Measurements from ENCODE around the gene SUGP2. TPM values are rescaled to one million over a fixed set of nuclear protein-coding genes. Genes with fewer than 3 reads are reported as not detected.

The SUGP2 gene
- total RNA-seq, 1 donor from 2014 or later, result 24.8 TPM

- TF ChIP-seq CTCF (conservative IDR thresholded peaks at IDR 0.05; ENCODE audit: low read depth, low read length), result no peak
- DNase-seq (ENCODE audit: low read depth), result no peak
- H3K4me3 ChIP-seq (ENCODE audit: low read depth, low read length), result no peak overlapping the region
These were observed 45.9 kb downstream of the SUGP2 start for GRCh38 chr19:18987456-18987855.

GRCh38 chr19:18985257-18985656 is 48.1 kb downstream of the SUGP2 start:
- no peak overlapping the region for H3K4me3 ChIP-seq (ENCODE audit: low read depth, low read length)
- DNase-seq (ENCODE audit: low read depth), result no peak
- TF ChIP-seq CTCF (conservative IDR thresholded peaks at IDR 0.05; ENCODE audit: low read depth, low read length), result no peak

- TF ChIP-seq CTCF (conservative IDR thresholded peaks at IDR 0.05; ENCODE audit: low read depth, low read length), result no peak
- DNase-seq (ENCODE audit: low read depth), result no peak
- H3K4me3 ChIP-seq (ENCODE audit: low read depth, low read length), result no peak overlapping the region
These were observed 49.1 kb downstream of the SUGP2 start for GRCh38 chr19:18984251-18984650.

GRCh38 chr19:18982669-18983068 is 50.6 kb downstream of the SUGP2 start:
- no peak overlapping the region for H3K4me3 ChIP-seq (ENCODE audit: low read depth, low read length)
- DNase-seq (ENCODE audit: low read depth), result no peak
- no peak for TF ChIP-seq CTCF (conservative IDR thresholded peaks at IDR 0.05; ENCODE audit: low read depth, low read length)

GRCh38 chr19:18980432-18981020 is 52.8 kb downstream of the SUGP2 start:
- no peak overlapping the region for H3K4me3 ChIP-seq (ENCODE audit: low read depth, low read length)
- no peak for DNase-seq (ENCODE audit: low read depth)
- TF ChIP-seq CTCF (conservative IDR thresholded peaks at IDR 0.05; ENCODE audit: low read depth, low read length), result no peak

GRCh38 chr19:18978616-18979015 is 54.7 kb downstream of the SUGP2 start:
- TF ChIP-seq CTCF (conservative IDR thresholded peaks at IDR 0.05; ENCODE audit: low read depth, low read length), result no peak
- no peak for DNase-seq (ENCODE audit: low read depth)

GRCh38 chr19:18975869-18976268 is 57.4 kb downstream of the SUGP2 start:
- no peak for DNase-seq (ENCODE audit: low read depth)
- TF ChIP-seq CTCF (conservative IDR thresholded peaks at IDR 0.05; ENCODE audit: low read depth, low read length), result no peak
- no peak overlapping the region for H3K4me3 ChIP-seq (ENCODE audit: low read depth, low read length)

More at GRCh38 chr19:18978616-18979015, 54.7 kb downstream of the SUGP2 start:
- no peak overlapping the region for H3K4me3 ChIP-seq (ENCODE audit: low read depth, low read length)
